Vagina (tissue), 2 donors: Measurements from ENCODE around the gene NRL. TPM values are rescaled to one million over a fixed set of nuclear protein-coding genes. Genes with fewer than 3 reads are reported as not detected.

ENCODE experiments used
- DNase-seq, 2 donors: peaks; one replicate each; pipeline ENCODE4 v3.0.0-alpha.2; 2017; ENCODE audit errors: extremely low spot score in 2 of 2
- H3K27ac ChIP-seq: fragments of 200-600 bp; sonication (generic); one replicate; pipeline ENCODE4 v1.5.1; 2019
- H3K27me3 ChIP-seq: fragments of 200-600 bp; sonication (generic); one replicate; pipeline ENCODE4 v1.5.1; 2019
- H3K36me3 ChIP-seq, 2 donors: fragments of 200-600 bp; sonication (generic); one replicate each; pipeline ENCODE4 v1.5.1; 2017 to 2019
- H3K4me1 ChIP-seq: fragments of 200-600 bp; sonication (generic); one replicate; pipeline ENCODE4 v1.5.1; 2019
- H3K4me3 ChIP-seq, 2 donors: fragments of 200-600 bp; sonication (generic); 1 replicate in 1 of 2; 2 replicates in 1 of 2; pipeline ENCODE4 v1.5.1; 2016 to 2019
- H3K9me3 ChIP-seq: fragments of 200-600 bp; sonication (generic); one replicate; pipeline ENCODE4 v1.5.1; 2019
- POLR2A ChIP-seq, 2 donors: fragments of 450-650 bp; IDR thresholded peaks; one replicate each; pipeline ENCODE4 v1.6.1; 2017; ENCODE audit warnings: antibody characterized with exemption in 2 of 2, mild to moderate bottlenecking in 2 of 2, moderate library complexity in 2 of 2
- POLR2AphosphoS5 ChIP-seq, 2 donors: sonication (generic); formaldehyde crosslinking; IDR thresholded peaks; one replicate each; pipeline ENCODE4 v1.9.0; 2017; ENCODE audit warnings: antibody characterized with exemption in 2 of 2, mild to moderate bottlenecking in 2 of 2, low read depth in 1 of 2; ENCODE audit not compliant: insufficient read depth in 1 of 2
- intact Hi-C: fragments of 100-400 bp; cut with DNase I; formaldehyde crosslinking; loops from one replicate; pipeline ENCODE4 v1.15.1; 2023
- total RNA-seq: library from RNA; depleted of rRNA; stranded (reverse); fragments of >200 nt; gene quantifications from one replicate; pipeline ENCODE4 v1.2.3, GENCODE V29; 2016
- TF ChIP-seq, protein P1 (sequence below), 3 experiments: fragments of 450-650 bp in 2 of 3; fragments of 200-600 bp in 1 of 3; sonication (generic) in 1 of 3; IDR thresholded peaks; one replicate each; pipeline ENCODE4 v1.5.1; 2017 to 2019; ENCODE audit warnings: antibody characterized with exemption in 3 of 3, mild to moderate bottlenecking in 2 of 3, moderate library complexity in 2 of 3

NRL gene
- total RNA-seq, 1 donor from 2014 or later, result 1.2 TPM

DNA sequence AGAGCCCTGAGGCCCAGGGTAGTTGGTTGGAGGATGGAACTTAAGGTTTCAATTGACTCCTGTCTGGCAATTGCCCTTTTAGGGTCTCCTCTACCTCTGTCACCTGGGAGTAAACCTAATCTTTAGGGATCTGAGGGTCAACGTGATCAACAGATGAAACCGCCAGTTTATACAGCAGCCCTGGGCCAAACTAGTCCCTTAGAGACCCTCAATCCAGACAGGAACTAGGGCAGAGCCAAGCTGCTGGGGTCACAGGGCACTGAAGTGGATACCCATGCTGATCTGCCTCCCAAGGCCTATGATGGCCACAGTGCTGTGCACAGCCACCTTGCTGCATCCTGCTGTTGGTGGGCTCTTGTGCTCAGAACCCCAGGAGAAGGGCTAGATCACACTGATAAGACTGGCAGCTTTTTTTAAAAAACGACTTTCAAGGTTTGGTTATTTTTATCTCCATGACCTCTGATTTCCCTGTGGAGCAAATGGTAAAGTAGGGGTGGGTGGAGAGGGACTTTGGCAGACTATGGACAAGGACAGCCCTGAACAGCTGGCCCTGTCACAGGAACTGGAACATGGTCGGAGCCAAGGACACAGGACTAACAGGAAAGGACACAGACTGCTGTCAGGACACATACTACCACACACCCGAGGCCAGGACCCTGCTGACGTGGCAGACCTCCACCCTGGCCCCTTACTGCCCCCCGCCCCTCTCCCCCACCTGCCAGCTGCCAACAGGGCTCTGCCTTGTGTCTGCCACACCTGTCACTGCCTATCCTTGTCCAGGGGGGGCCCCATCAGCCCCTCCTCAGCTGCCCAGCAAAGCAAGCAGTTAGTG is 16.2 kb upstream of the NRL start:
- intact Hi-C loops, result no loop called here
- no peaks in the 10 kb centered on the region for H3K9me3 ChIP-seq
- TF ChIP-seq, protein P1, sequence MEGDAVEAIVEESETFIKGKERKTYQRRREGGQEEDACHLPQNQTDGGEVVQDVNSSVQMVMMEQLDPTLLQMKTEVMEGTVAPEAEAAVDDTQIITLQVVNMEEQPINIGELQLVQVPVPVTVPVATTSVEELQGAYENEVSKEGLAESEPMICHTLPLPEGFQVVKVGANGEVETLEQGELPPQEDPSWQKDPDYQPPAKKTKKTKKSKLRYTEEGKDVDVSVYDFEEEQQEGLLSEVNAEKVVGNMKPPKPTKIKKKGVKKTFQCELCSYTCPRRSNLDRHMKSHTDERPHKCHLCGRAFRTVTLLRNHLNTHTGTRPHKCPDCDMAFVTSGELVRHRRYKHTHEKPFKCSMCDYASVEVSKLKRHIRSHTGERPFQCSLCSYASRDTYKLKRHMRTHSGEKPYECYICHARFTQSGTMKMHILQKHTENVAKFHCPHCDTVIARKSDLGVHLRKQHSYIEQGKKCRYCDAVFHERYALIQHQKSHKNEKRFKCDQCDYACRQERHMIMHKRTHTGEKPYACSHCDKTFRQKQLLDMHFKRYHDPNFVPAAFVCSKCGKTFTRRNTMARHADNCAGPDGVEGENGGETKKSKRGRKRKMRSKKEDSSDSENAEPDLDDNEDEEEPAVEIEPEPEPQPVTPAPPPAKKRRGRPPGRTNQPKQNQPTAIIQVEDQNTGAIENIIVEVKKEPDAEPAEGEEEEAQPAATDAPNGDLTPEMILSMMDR (IDR thresholded peaks at IDR 0.05), result no peak
- TF ChIP-seq POLR2AphosphoS5 (IDR thresholded peaks at IDR 0.05; ENCODE audit: insufficient read depth in 1 of 2, low read depth in 1 of 2) (no peak), POLR2A (IDR thresholded peaks at IDR 0.05) (no peak)
- H3K4me1 ChIP-seq, result peaks cover 4% of the 10 kb centered on the region
- H3K36me3 ChIP-seq, result no peaks in the 10 kb centered on the region
- H3K27ac ChIP-seq, result no peak overlapping the region
- no peaks in the 10 kb centered on the region for H3K27me3 ChIP-seq
- H3K4me3 ChIP-seq, result no peak overlapping the region
- peak in 1 of 2 donors; percentile 74 for DNase-seq

DNA sequence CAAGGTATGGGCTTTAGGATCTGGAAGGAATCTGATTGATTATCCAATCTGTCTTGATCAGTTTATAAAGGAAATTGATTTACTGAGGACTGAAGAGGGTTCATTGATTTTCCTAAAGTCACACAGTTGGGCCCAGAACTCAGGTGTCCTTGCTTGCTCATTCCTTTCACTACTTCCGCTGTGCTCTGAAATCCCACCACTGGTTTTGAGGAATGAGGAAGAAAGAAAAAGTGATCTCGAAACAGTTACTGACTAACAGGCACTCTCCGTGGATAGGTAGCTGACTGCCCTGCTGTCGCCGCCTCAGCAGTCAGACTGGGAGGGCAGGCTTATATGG is 15.6 kb upstream of the NRL start, which contains the start of gene FITM1:
Gene FITM1, plus strand, starts transcription at position 280 of the 337 bp plus-strand sequence. CDS start 905 bp downstream, outside the sequence.
- Histone ChIP-seq H3K4me3 (no peak within 1 kb of the TSS), H3K36me3 (no peaks in the 10 kb centered on the region), H3K27ac (no peak within 1 kb of the TSS), H3K4me1 (peaks cover 1% of the 10 kb centered on the region), H3K9me3 (no peaks in the 10 kb centered on the region), H3K27me3 (no peaks in the 10 kb centered on the region)
- intact Hi-C loops, result no loop called here
- TF ChIP-seq POLR2A (IDR thresholded peaks at IDR 0.05) (no peak), POLR2AphosphoS5 (IDR thresholded peaks at IDR 0.05; ENCODE audit: insufficient read depth in 1 of 2, low read depth in 1 of 2) (no peak)
- TF ChIP-seq, protein P1 (IDR thresholded peaks at IDR 0.05), result no peak
- DNase-seq, result no peak

DNA sequence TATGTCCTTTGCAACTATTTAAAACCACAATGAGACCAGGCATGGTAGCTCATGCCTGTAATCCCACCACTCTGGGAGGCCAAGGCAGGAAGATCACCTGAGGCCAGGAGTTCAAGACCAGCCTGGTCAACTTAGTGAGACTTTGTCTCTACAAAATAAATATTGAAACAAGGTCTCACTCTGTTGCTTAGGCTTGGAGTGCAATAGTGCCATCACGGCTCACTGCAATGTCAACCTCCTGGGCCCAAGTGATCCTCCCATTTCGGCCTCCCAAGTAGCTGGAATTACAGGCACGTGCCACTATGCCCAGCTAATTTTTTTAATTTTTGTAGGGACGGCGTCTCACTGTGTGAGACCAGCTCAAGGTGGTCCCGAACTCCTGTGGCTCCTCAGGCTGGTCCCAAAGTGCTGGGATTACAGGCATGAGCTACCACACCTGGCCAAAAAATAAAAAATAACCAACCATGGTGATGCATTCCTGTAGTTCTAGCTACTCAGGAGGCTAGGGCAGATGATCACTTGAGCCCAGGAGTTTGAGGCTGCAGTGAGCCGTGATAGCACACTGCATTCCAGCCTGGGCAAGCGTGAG is 14.8 kb upstream of the NRL start:
- H3K36me3 ChIP-seq, result no peaks in the 10 kb centered on the region
- H3K4me3 ChIP-seq, result no peak overlapping the region
- H3K9me3 ChIP-seq, result no peaks in the 10 kb centered on the region
- no peak overlapping the region for H3K27ac ChIP-seq
- H3K27me3 ChIP-seq, result no peaks in the 10 kb centered on the region
- H3K4me1 ChIP-seq, result no peaks in the 10 kb centered on the region
- TF ChIP-seq POLR2AphosphoS5 (IDR thresholded peaks at IDR 0.05; ENCODE audit: insufficient read depth in 1 of 2, low read depth in 1 of 2) (no peak), POLR2A (IDR thresholded peaks at IDR 0.05) (no peak)
- TF ChIP-seq, protein P1 (IDR thresholded peaks at IDR 0.05), result no peak
- intact Hi-C loops, result no loop called here
- no peak for DNase-seq

DNA sequence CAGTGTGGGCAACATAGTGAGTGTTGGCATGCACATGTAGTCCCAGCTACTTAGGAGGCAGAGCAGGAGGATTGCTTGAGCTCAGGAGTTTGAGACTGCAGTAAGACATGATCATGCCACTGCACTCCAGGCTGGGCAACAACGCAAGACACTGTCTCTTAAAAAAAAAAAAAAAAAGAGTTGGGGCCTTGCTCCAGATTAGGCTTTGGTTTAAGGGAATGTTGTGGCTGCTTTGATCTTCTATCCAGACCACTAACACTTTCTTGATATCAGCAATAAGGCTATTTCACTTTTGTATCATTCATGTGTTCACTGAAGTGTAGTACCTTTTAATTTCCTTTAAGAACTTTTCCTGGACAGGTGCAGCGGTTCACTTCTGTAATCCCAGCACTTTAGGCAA is 12.9 kb upstream of the NRL start:
- Histone ChIP-seq H3K27ac (no peak overlapping the region), H3K4me3 (no peak overlapping the region), H3K9me3 (no peaks in the 10 kb centered on the region), H3K4me1 (no peaks in the 10 kb centered on the region), H3K27me3 (no peaks in the 10 kb centered on the region), H3K36me3 (peaks cover 0 to 10% of the 10 kb centered on the region in 2 donors)
- intact Hi-C loops, result no loop called here
- DNase-seq, result no peak
- TF ChIP-seq POLR2AphosphoS5 (IDR thresholded peaks at IDR 0.05; ENCODE audit: insufficient read depth in 1 of 2, low read depth in 1 of 2) (no peak), POLR2A (IDR thresholded peaks at IDR 0.05) (no peak)
- TF ChIP-seq, protein P1 (IDR thresholded peaks at IDR 0.05), result no peak

DNA sequence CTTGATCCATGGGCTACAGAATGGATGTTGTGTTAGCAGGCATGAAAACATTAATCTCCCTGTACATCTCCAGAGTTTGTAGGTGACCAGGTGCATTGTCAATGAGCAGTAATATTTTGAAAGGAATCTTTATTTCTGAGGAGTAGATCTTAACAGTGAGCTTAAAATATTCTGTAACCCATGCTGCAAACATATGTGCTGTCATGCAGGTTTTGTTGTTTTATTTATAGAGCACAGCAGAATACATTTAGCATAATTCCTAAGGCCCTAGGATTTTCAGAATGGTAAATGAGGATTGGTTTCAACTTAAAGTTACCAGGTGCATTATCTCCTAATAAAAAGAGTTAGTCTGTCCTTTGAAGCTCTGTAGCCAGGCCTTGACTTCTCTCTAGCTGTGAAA is 12.2 kb upstream of the NRL start:
- Histone ChIP-seq H3K27ac (no peak overlapping the region), H3K27me3 (no peaks in the 10 kb centered on the region), H3K4me1 (no peaks in the 10 kb centered on the region), H3K9me3 (no peaks in the 10 kb centered on the region), H3K36me3 (peaks cover 0 to 18% of the 10 kb centered on the region in 2 donors), H3K4me3 (no peak overlapping the region)
- intact Hi-C loops, result no loop called here
- DNase-seq, result no peak
- TF ChIP-seq POLR2AphosphoS5 (IDR thresholded peaks at IDR 0.05; ENCODE audit: insufficient read depth in 1 of 2, low read depth in 1 of 2), result no peak
